Liver (tissue), 9 donors: ENCODE measurements around the gene CORO7. TPM values are rescaled to one million over a fixed set of nuclear protein-coding genes. Genes with fewer than 3 reads are reported as not detected.

ENCODE experiments used
- DNase-seq: peaks from one replicate; pipeline ENCODE4 v3.0.0-alpha.2; 2017; ENCODE audit warnings: low spot score
- H3K27ac ChIP-seq, 2 donors: one replicate each; pipeline ENCODE4 v1.7.0; 2013; ENCODE audit warnings: inconsistent platforms in 2 of 2, low read length in 2 of 2, control low read depth in 1 of 2, low read depth in 1 of 2, mild to moderate bottlenecking in 1 of 2
- H3K27me3 ChIP-seq, 4 donors: one replicate each; pipeline versions ENCODE4 v1.6.1 to v1.7.0; 2013; ENCODE audit warnings: low read length in 3 of 4, inconsistent platforms in 1 of 4, mild to moderate bottlenecking in 1 of 4, moderate library complexity in 1 of 4; ENCODE audit not compliant: control insufficient read depth in 4 of 4, insufficient read depth in 4 of 4
- H3K36me3 ChIP-seq, 4 donors: one replicate each; pipeline versions ENCODE4 v1.6.1 to v1.7.0; 2013; ENCODE audit warnings: low read length in 3 of 4, mild to moderate bottlenecking in 3 of 4, low read depth in 1 of 4, moderate library complexity in 1 of 4; ENCODE audit not compliant: control insufficient read depth in 4 of 4, insufficient read depth in 3 of 4
- H3K4me1 ChIP-seq, 4 donors: one replicate each; pipeline versions ENCODE4 v1.6.1 to v1.7.0; 2013; ENCODE audit warnings: low read length in 3 of 4, mild to moderate bottlenecking in 3 of 4, moderate library complexity in 1 of 4; ENCODE audit not compliant: control insufficient read depth in 4 of 4, insufficient read depth in 4 of 4
- H3K4me3 ChIP-seq, 3 donors: one replicate each; pipeline versions ENCODE4 v1.6.1 to v1.7.0; 2013; ENCODE audit warnings: low read length in 3 of 3, control low read depth in 1 of 3, low read depth in 1 of 3, mild to moderate bottlenecking in 1 of 3
- H3K9ac ChIP-seq, 2 donors: one replicate each; pipeline ENCODE4 v1.7.0; 2013; ENCODE audit warnings: low read length in 2 of 2, mild to moderate bottlenecking in 2 of 2, moderate library complexity in 2 of 2, control low read depth in 1 of 2, low read depth in 1 of 2
- H3K9me3 ChIP-seq, 4 donors: one replicate each; pipeline versions ENCODE4 v1.6.1 to v1.7.0; 2013; ENCODE audit warnings: low read length in 3 of 4; ENCODE audit not compliant: control insufficient read depth in 4 of 4
- EGR1 ChIP-seq, 2 donors: IDR thresholded peaks; 2 replicates each; pipeline ENCODE4 v1.6.1; 2016 to 2018; ENCODE audit warnings: antibody characterized with exemption in 2 of 2, low read depth in 2 of 2
- FOXA1 ChIP-seq: IDR thresholded peaks from 2 replicates; pipeline ENCODE4 v1.6.1; 2016; ENCODE audit warnings: antibody characterized with exemption
- FOXA2 ChIP-seq: IDR thresholded peaks from 2 replicates; pipeline ENCODE4 v1.6.1; 2016; ENCODE audit warnings: antibody characterized with exemption
- GABPA ChIP-seq, 2 donors: IDR thresholded peaks in 1 of 2; conservative IDR thresholded peaks in 1 of 2; 2 replicates each; pipeline ENCODE4 v1.6.1; 2016; ENCODE audit warnings: antibody characterized with exemption in 2 of 2, mild to moderate bottlenecking in 1 of 2, moderate library complexity in 1 of 2
- HNF4A ChIP-seq, 2 donors: conservative IDR thresholded peaks; 2 replicates each; pipeline ENCODE4 v1.6.1; 2016; ENCODE audit warnings: antibody characterized with exemption in 2 of 2, mild to moderate bottlenecking in 2 of 2
- HNF4G ChIP-seq: IDR thresholded peaks from 2 replicates; pipeline ENCODE4 v1.6.1; 2016; ENCODE audit warnings: antibody characterized with exemption
- JUND ChIP-seq, 2 donors: IDR thresholded peaks; 2 replicates each; pipeline ENCODE4 v1.6.1; 2016; ENCODE audit warnings: antibody characterized with exemption in 2 of 2
- NR2F2 ChIP-seq: IDR thresholded peaks from 2 replicates; pipeline ENCODE4 v1.6.1; 2016; ENCODE audit warnings: antibody characterized with exemption
- RAD21 ChIP-seq, 2 donors: IDR thresholded peaks; 2 replicates each; pipeline ENCODE4 v1.6.1; 2016; ENCODE audit warnings: antibody characterized with exemption in 2 of 2, mild to moderate bottlenecking in 2 of 2
- RXRA ChIP-seq, 2 donors: IDR thresholded peaks; 2 replicates each; pipeline ENCODE4 v1.6.1; 2017 to 2018; ENCODE audit warnings: antibody characterized with exemption in 2 of 2, mild to moderate bottlenecking in 1 of 2
- SP1 ChIP-seq: IDR thresholded peaks from 2 replicates; pipeline ENCODE4 v1.6.1; 2018; ENCODE audit warnings: antibody characterized with exemption, mild to moderate bottlenecking
- YY1 ChIP-seq: IDR thresholded peaks from 2 replicates; pipeline ENCODE4 v1.6.1; 2016; ENCODE audit warnings: antibody characterized with exemption, mild to moderate bottlenecking
- WGBS: extraction: QIAGEN DNeasy Blood & Tissue Kit; methylation state at CpG from one replicate; pipeline ENCODE4 v1.1.7; 2013; 5-methylcytosine and 5-hydroxymethylcytosine counted together
- polyA plus RNA-seq, 2 donors: library from polyadenylated mRNA; stranded (reverse) in 1 of 2; unstranded in 1 of 2; fragments of 200-250 nt in 1 of 2; fragments of >200 nt in 1 of 2; fragmentation: Nextera tagmentation in 1 of 2; extraction: Ambion mirVana in 1 of 2; gene quantifications; one replicate each; pipeline versions ENCODE4 v1.2.1 to v1.2.3, GENCODE V29; 2013 to 2015
- total RNA-seq, 2 donors: library from RNA; depleted of rRNA; stranded (reverse); fragments of >200 nt; gene quantifications; one replicate each; pipeline ENCODE4 v1.2.3, GENCODE V29; 2014
- TF ChIP-seq, protein P1 (sequence below): IDR thresholded peaks from 2 replicates; pipeline ENCODE4 v1.6.1; 2016; ENCODE audit warnings: antibody characterized with exemption
- TF ChIP-seq, protein P2 (sequence below): IDR thresholded peaks from 2 replicates; pipeline ENCODE4 v1.6.1; 2016; ENCODE audit warnings: antibody characterized with exemption
- TF ChIP-seq, protein P3 (sequence below): fragments of 150-350 bp; IDR thresholded peaks from 2 replicates; pipeline ENCODE4 v1.5.1; 2017; ENCODE audit warnings: improper control_type of control experiment, low read depth, low read length; ENCODE audit not compliant: missing input control
- TF ChIP-seq, protein P4 (sequence below): IDR thresholded peaks from 2 replicates; pipeline ENCODE4 v1.6.1; 2016; ENCODE audit warnings: antibody characterized with exemption, mild to moderate bottlenecking
- donor health status: healthy.
- donor health status: healthy.
- donor health status: healthy.
- donor health status: healthy.
- donor health status: healthy.

Gene CORO7
- total and polyA plus RNA-seq, 4 donors: 7.3 to 21.5 (median 13.0) TPM

DNA sequence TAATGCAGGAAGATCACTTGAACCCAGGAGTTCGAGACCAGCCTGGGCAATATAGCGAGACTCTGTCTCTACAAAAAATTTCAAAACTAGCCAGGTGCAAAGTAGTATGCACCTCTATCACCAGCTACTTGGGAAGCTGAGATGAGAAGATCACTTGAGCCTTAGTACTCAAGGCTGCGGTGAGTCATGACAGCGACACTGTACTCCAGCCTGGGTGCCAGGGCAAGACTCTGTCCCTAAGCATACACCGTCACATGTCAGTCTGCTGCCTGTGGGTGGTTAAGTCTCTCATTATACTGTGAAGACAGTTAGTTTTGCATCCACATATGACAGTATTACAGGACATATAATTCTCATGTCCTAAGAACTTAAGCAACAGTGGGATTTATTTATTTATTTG is 36.3 kb upstream of the CORO7 start:
- no peak overlapping the region for H3K27ac ChIP-seq

DNA sequence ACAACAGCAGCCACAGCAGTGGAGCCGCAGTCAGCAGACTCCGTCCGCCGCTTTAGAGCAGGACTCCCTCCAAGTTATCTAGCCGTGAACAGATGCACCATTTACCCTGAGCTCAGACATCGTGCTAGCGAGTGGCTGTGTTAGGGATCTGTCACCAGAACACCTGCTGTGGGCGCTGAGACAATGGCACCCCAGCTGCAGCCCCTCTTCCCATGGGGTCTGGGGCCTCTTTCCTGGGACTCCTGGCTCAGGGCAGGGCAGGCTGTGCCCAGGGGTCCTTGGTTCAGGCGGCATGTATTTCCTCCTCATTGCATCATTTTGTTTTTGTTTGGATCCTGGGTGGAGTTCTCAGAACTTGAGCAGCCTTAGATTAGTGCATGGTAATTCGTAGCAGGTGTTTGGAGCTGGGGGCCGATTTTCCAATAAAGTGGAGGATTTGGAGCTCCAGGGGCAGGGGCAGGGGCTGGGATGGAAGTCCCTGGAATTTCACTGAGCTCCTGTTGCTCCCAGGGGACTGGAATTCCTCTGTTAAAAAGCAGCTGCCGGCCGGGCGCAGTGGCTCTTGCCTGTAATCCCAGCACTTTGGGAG is 34.6 kb upstream of the CORO7 start:
- TF ChIP-seq HNF4G (no peak), EGR1 (IDR thresholded peaks at IDR 0.05; ENCODE audit: low read depth in 2 of 2) (no peak), RAD21 (IDR thresholded peaks at IDR 0.05) (no peak), GABPA (IDR thresholded peaks at IDR 0.05 in 1 of 2, conservative IDR thresholded peaks at IDR 0.05 in 1 of 2) (no peak), HNF4A (conservative IDR thresholded peaks at IDR 0.05) (no peak), JUND (IDR thresholded peaks at IDR 0.05) (no peak), NR2F2 (no peak), SP1 (no peak), FOXA1 (no peak), FOXA2 (no peak), YY1 (no peak)
- TF ChIP-seq, protein P1, sequence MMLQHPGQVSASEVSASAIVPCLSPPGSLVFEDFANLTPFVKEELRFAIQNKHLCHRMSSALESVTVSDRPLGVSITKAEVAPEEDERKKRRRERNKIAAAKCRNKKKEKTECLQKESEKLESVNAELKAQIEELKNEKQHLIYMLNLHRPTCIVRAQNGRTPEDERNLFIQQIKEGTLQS: no peak
- TF ChIP-seq, protein P2, sequence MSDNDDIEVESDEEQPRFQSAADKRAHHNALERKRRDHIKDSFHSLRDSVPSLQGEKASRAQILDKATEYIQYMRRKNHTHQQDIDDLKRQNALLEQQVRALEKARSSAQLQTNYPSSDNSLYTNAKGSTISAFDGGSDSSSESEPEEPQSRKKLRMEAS: no peak
- H3K36me3 ChIP-seq: peaks cover 28 to 80% (median 64%) of the 10 kb centered on the region in 4 donors
- H3K4me3 ChIP-seq: no peak overlapping the region
- H3K4me1 ChIP-seq: no peaks in the 10 kb centered on the region
- H3K9ac ChIP-seq: no peak overlapping the region
- 97% methylated on average over 14 of the region's 14 CpGs for WGBS
- no peaks in the 10 kb centered on the region for H3K27me3 ChIP-seq
- no peak for DNase-seq
- no peak overlapping the region for H3K27ac ChIP-seq
- H3K9me3 ChIP-seq: no peaks in the 10 kb centered on the region

More for the DNA sequence above, 36.3 kb upstream of the CORO7 start:
- Histone ChIP-seq H3K9me3 (no peaks in the 10 kb centered on the region), H3K36me3 (peaks cover 22 to 79% (median 64%) of the 10 kb centered on the region in 4 donors), H3K4me1 (no peaks in the 10 kb centered on the region), H3K27me3 (no peaks in the 10 kb centered on the region), H3K9ac (no peak overlapping the region), H3K4me3 (no peak overlapping the region)
- no peak for DNase-seq
- no peak for TF ChIP-seq NR2F2
- TF ChIP-seq YY1: no peak
- TF ChIP-seq, protein P3, sequence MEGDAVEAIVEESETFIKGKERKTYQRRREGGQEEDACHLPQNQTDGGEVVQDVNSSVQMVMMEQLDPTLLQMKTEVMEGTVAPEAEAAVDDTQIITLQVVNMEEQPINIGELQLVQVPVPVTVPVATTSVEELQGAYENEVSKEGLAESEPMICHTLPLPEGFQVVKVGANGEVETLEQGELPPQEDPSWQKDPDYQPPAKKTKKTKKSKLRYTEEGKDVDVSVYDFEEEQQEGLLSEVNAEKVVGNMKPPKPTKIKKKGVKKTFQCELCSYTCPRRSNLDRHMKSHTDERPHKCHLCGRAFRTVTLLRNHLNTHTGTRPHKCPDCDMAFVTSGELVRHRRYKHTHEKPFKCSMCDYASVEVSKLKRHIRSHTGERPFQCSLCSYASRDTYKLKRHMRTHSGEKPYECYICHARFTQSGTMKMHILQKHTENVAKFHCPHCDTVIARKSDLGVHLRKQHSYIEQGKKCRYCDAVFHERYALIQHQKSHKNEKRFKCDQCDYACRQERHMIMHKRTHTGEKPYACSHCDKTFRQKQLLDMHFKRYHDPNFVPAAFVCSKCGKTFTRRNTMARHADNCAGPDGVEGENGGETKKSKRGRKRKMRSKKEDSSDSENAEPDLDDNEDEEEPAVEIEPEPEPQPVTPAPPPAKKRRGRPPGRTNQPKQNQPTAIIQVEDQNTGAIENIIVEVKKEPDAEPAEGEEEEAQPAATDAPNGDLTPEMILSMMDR: no peak
- TF ChIP-seq JUND (IDR thresholded peaks at IDR 0.05): no peak
- no peak for TF ChIP-seq FOXA2
- TF ChIP-seq SP1: no peak
- 99% methylated on average over 5 of the region's 5 CpGs for WGBS

DNA sequence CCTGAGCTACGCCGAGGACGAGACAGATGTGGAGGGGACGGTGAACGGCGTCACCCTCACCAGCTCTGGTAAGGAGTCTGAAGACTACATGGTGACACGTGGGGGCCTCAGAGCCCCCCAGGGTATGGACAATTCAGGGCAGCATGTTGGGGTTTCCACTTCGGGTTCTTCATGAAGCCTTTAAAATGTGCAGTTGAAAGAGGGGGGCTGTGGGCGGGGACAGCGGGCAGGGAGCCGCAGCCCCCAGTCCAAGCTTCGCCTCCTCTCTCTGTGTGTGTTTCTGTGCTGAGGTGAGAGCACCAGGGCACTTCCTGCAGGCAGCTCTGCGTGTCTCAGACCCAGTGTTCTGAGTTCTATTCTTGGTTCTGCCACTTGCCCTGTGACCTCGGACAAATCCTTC is 34.0 kb upstream of the CORO7 start:
- DNase-seq: no peak
- Histone ChIP-seq H3K27me3 (no peaks in the 10 kb centered on the region), H3K27ac (no peak overlapping the region), H3K4me1 (no peaks in the 10 kb centered on the region), H3K9ac (no peak overlapping the region), H3K9me3 (no peaks in the 10 kb centered on the region), H3K36me3 (peaks cover 23 to 79% (median 59%) of the 10 kb centered on the region in 4 donors), H3K4me3 (no peak overlapping the region)
- 97% methylated on average over 14 of the region's 14 CpGs for WGBS
- TF ChIP-seq RXRA (IDR thresholded peaks at IDR 0.05) (no peak), RAD21 (IDR thresholded peaks at IDR 0.05) (no peak), NR2F2 (no peak), SP1 (no peak), FOXA1 (no peak), FOXA2 (no peak), HNF4G (no peak), HNF4A (conservative IDR thresholded peaks at IDR 0.05) (no peak), JUND (IDR thresholded peaks at IDR 0.05) (no peak)
- TF ChIP-seq, protein P4, sequence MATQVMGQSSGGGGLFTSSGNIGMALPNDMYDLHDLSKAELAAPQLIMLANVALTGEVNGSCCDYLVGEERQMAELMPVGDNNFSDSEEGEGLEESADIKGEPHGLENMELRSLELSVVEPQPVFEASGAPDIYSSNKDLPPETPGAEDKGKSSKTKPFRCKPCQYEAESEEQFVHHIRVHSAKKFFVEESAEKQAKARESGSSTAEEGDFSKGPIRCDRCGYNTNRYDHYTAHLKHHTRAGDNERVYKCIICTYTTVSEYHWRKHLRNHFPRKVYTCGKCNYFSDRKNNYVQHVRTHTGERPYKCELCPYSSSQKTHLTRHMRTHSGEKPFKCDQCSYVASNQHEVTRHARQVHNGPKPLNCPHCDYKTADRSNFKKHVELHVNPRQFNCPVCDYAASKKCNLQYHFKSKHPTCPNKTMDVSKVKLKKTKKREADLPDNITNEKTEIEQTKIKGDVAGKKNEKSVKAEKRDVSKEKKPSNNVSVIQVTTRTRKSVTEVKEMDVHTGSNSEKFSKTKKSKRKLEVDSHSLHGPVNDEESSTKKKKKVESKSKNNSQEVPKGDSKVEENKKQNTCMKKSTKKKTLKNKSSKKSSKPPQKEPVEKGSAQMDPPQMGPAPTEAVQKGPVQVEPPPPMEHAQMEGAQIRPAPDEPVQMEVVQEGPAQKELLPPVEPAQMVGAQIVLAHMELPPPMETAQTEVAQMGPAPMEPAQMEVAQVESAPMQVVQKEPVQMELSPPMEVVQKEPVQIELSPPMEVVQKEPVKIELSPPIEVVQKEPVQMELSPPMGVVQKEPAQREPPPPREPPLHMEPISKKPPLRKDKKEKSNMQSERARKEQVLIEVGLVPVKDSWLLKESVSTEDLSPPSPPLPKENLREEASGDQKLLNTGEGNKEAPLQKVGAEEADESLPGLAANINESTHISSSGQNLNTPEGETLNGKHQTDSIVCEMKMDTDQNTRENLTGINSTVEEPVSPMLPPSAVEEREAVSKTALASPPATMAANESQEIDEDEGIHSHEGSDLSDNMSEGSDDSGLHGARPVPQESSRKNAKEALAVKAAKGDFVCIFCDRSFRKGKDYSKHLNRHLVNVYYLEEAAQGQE: no peak
- TF ChIP-seq, protein P3: no peak
- TF ChIP-seq, protein P2: no peak
